Forelimb muscle (tissue), 1 donor: ENCODE results near the gene MYADML2. TPM values are rescaled to one million over a fixed set of nuclear protein-coding genes. Genes with fewer than 3 reads are reported as not detected.
"Not testable (repeated sequence)": the region's sequence is repeated elsewhere in the genome, so short reads cannot be mapped to it uniquely, and the experiment has no call there.

Source experiments
- DNase-seq: peaks from one replicate; pipeline ENCODE4 v3.0.0-alpha.2; 2013; ENCODE audit warnings: low read depth
- polyA plus RNA-seq: library from polyadenylated mRNA; unstranded; fragments of 120-200 nt; gene quantifications from one replicate; pipeline ENCODE4 v1.2.1, GENCODE V29; 2013; ENCODE audit not compliant: insufficient read length

MYADML2 gene
- polyA plus RNA-seq, 1 donor, result 43.6 TPM

- no peak for DNase-seq
Measured at GRCh38 chr17:81926451-81927151, 20.4 kb downstream of the MYADML2 start.

GRCh38 chr17:81925860-81926450 lies 21.1 kb downstream of the MYADML2 start:
- DNase-seq, result no peak

- no peak for DNase-seq
Measured at GRCh38 chr17:81924557-81925532, 22.2 kb downstream of the MYADML2 start.

- DNase-seq, result no peak
Measured at GRCh38 chr17:81923302-81924260, 23.5 kb downstream of the MYADML2 start.

- DNase-seq, result no peak
Measured at GRCh38 chr17:81922566-81923301, 24.3 kb downstream of the MYADML2 start.

GRCh38 chr17:81921996-81922565 lies 25.0 kb downstream of the MYADML2 start:
- DNase-seq, result no peak

- DNase-seq, result no peak
Measured at GRCh38 chr17:81921537-81921862, 25.5 kb downstream of the MYADML2 start.

GRCh38 chr17:81920612-81921536 lies 26.2 kb downstream of the MYADML2 start:
- DNase-seq, result no peak

- no peak for DNase-seq
Measured at GRCh38 chr17:81918832-81919545, 28.0 kb downstream of the MYADML2 start.

- not testable (repeated sequence) for DNase-seq
Measured at GRCh38 chr17:81918333-81918669, 28.7 kb downstream of the MYADML2 start.

GRCh38 chr17:81917565-81918332 lies 29.3 kb downstream of the MYADML2 start, which contains the start of gene SIRT7:
SIRT7 (minus strand) TSS chr17:81918176; CDS start chr17:81918131, 45 bp downstream.
- DNase-seq, result no peak

GRCh38 chr17:81916234-81917001 lies 30.6 kb downstream of the MYADML2 start:
- DNase-seq, result no peak

- DNase-seq, result no peak
Measured at GRCh38 chr17:81915331-81915730, 31.7 kb downstream of the MYADML2 start.

- DNase-seq, result no peak
Measured at GRCh38 chr17:81914103-81914850, 32.8 kb downstream of the MYADML2 start.

- DNase-seq, result no peak
Measured at GRCh38 chr17:81913394-81914102, 33.5 kb downstream of the MYADML2 start.
